ENCODE data around the gene FUNDC1.

The FUNDC1 gene

DNA sequence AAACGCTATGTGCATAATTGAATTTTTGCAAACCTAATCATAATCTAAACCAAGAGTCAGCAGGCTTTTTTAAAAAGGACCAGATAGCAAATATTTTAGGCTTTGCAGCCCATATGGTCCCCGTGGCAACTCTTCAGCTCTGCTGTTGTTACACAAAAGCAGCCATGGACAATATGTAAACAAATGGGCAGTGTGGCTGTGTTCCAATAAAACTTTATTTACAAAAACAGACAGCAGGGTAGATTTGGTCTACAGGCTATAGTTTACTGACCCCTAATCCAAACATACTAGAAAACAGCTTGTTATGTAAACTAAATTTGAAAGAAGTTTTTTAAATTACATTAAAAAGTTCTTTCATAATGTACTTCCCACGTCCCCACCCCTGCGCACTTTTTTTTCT, 53.1 kb downstream of the FUNDC1 start:
- Histone ChIP-seq H4K20me1 (ENCODE audit: insufficient read depth, low read length) (no peaks in the 10 kb centered on the region), H3F3A (ENCODE audit: insufficient read depth, low read length) (no peaks in the 10 kb centered on the region), H3K4me2 (ENCODE audit: low read length) (no peak overlapping the region), H3K4me1 (ENCODE audit: insufficient read depth, low read length, severe bottlenecking) (no peaks in the 10 kb centered on the region), H3K9me3 (ENCODE audit: low read length) (no peaks in the 10 kb centered on the region), H3K4me3 (ENCODE audit: low read depth, low read length, poor library complexity, severe bottlenecking) (no peak overlapping the region), H3K27me3 (ENCODE audit: insufficient read depth, low read length) (no peaks in the 10 kb centered on the region), H3K79me2 (ENCODE audit: insufficient read depth, low read length) (no peaks in the 10 kb centered on the region), H3K9ac (ENCODE audit: low read length) (no peak overlapping the region), H3K9me2 (ENCODE audit: low read depth, low read length) (no peaks in the 10 kb centered on the region), H2AFZ (ENCODE audit: low read length) (no peak overlapping the region), H3K36me3 (ENCODE audit: insufficient read depth, low read length) (no peaks in the 10 kb centered on the region), H3K27ac (ENCODE audit: low read depth, low read length, poor library complexity, severe bottlenecking) (no peak overlapping the region)
- TF ChIP-seq EZH2 (IDR thresholded peaks at IDR 0.05; ENCODE audit: borderline replicate concordance, low read length) (no peak), CTCF (IDR thresholded peaks at IDR 0.05; ENCODE audit: low read length) (no peak)

- TF ChIP-seq CTCF (IDR thresholded peaks at IDR 0.05; ENCODE audit: low read length) (no peak), EZH2 (IDR thresholded peaks at IDR 0.05; ENCODE audit: borderline replicate concordance, low read length) (no peak)
- Histone ChIP-seq H3K36me3 (ENCODE audit: insufficient read depth, low read length) (no peaks in the 10 kb centered on the region), H3K79me2 (ENCODE audit: insufficient read depth, low read length) (no peaks in the 10 kb centered on the region), H3K27me3 (ENCODE audit: insufficient read depth, low read length) (no peaks in the 10 kb centered on the region), H3K4me2 (ENCODE audit: low read length) (no peak overlapping the region), H3F3A (ENCODE audit: insufficient read depth, low read length) (no peaks in the 10 kb centered on the region), H3K27ac (ENCODE audit: low read depth, low read length, poor library complexity, severe bottlenecking) (no peak overlapping the region), H3K9me2 (ENCODE audit: low read depth, low read length) (no peaks in the 10 kb centered on the region), H4K20me1 (ENCODE audit: insufficient read depth, low read length) (no peaks in the 10 kb centered on the region), H3K9me3 (ENCODE audit: low read length) (no peaks in the 10 kb centered on the region), H3K9ac (ENCODE audit: low read length) (no peak overlapping the region), H2AFZ (ENCODE audit: low read length) (no peak overlapping the region), H3K4me3 (ENCODE audit: low read depth, low read length, poor library complexity, severe bottlenecking) (no peak overlapping the region), H3K4me1 (ENCODE audit: insufficient read depth, low read length, severe bottlenecking) (no peaks in the 10 kb centered on the region)
Measured at GRCh38 chrX:44484607-44485146, 58.0 kb downstream of the FUNDC1 start.

DNA sequence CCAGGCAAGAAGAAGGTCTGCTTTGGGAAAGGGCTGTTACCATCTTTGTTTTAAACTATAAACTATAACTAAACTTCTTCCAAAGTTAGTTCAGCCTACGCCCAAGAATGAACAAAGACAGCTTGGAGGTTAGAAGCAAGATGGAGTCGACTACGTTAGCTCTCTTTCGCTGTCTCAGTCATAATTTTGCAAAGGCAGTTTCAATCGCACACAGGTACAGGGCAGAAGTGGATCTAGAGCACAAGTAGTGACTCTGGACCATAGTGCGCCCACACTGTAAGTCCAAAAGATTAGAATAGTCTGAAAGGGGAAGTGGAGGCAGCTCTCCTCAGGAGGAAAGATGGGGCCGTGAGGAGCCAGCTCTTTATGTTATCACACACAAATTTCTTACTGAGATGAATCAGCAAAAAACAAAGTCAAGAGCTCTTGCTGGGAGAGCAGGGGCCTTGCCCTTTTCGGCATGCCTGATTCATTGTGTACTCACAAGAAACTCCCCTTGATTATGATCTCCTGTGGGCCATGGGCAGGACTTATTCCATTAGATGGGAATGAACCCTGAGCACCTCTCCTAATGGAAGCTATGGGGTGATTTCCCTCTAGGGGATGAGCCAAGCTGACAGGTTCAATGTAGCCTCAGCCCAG, 58.6 kb downstream of the FUNDC1 start:
- H4K20me1 ChIP-seq (ENCODE audit: insufficient read depth, low read length): no peaks in the 10 kb centered on the region
- H3K27ac ChIP-seq (ENCODE audit: low read depth, low read length, poor library complexity, severe bottlenecking): no peak overlapping the region
- H3K36me3 ChIP-seq (ENCODE audit: insufficient read depth, low read length): no peaks in the 10 kb centered on the region
- no peak overlapping the region for H3K9ac ChIP-seq (ENCODE audit: low read length)
- H3K4me2 ChIP-seq (ENCODE audit: low read length): no peak overlapping the region
- no peaks in the 10 kb centered on the region for H3K9me2 ChIP-seq (ENCODE audit: low read depth, low read length)
- no peaks in the 10 kb centered on the region for H3K9me3 ChIP-seq (ENCODE audit: low read length)
- TF ChIP-seq EZH2 (IDR thresholded peaks at IDR 0.05; ENCODE audit: borderline replicate concordance, low read length): no peak
- TF ChIP-seq CTCF (IDR thresholded peaks at IDR 0.05; ENCODE audit: low read length): no peak
- no peaks in the 10 kb centered on the region for H3K27me3 ChIP-seq (ENCODE audit: insufficient read depth, low read length)
- no peak overlapping the region for H2AFZ ChIP-seq (ENCODE audit: low read length)
- H3K4me1 ChIP-seq (ENCODE audit: insufficient read depth, low read length, severe bottlenecking): no peaks in the 10 kb centered on the region
- no peaks in the 10 kb centered on the region for H3K79me2 ChIP-seq (ENCODE audit: insufficient read depth, low read length)
- no peak overlapping the region for H3K4me3 ChIP-seq (ENCODE audit: low read depth, low read length, poor library complexity, severe bottlenecking)
- no peaks in the 10 kb centered on the region for H3F3A ChIP-seq (ENCODE audit: insufficient read depth, low read length)

Measured in OCI-LY1 (cell line).